GM15510 (cell line): Measurements from ENCODE around the gene GALNT5.

Experiments
- POLR2A ChIP-seq: IDR thresholded peaks from 3 replicates; pipeline ENCODE4 v1.6.1; 2011; ENCODE audit warnings: borderline replicate concordance; ENCODE audit not compliant: insufficient read length; ENCODE audit errors: extremely low read depth

Gene GALNT5

GRCh38 chr2:157363612-157364101 lies 106.2 kb downstream of the GALNT5 start:
- no peak for TF ChIP-seq POLR2A
